IMR-90 (cell line): Measurements from ENCODE around the gene PTGR2.

Experiments used
- BHLHE40 ChIP-seq: fragments of 150-350 bp; IDR thresholded peaks from 2 replicates; pipeline ENCODE4 v1.6.1; 2016; ENCODE audit warnings: mild to moderate bottlenecking, low read depth, low read length
- CEBPB ChIP-seq: IDR thresholded peaks from 2 replicates; pipeline ENCODE4 v1.6.1; 2012; ENCODE audit warnings: low read depth, low read length, improper control_type of control experiment
- FOS ChIP-seq: fragments of 150-350 bp; IDR thresholded peaks from 2 replicates; pipeline ENCODE4 v1.6.1; 2016; ENCODE audit warnings: low read depth, low read length
- MAFK ChIP-seq: IDR thresholded peaks from 2 replicates; pipeline ENCODE4 v1.6.1; 2012; ENCODE audit warnings: low read depth, low read length, improper control_type of control experiment
- MAZ ChIP-seq: IDR thresholded peaks from 2 replicates; pipeline ENCODE4 v1.6.1; 2012; ENCODE audit warnings: low read depth, mild to moderate bottlenecking, low read length, improper control_type of control experiment, moderate library complexity, borderline replicate concordance
- MXI1 ChIP-seq: IDR thresholded peaks from 2 replicates; pipeline ENCODE4 v1.6.1; 2012; ENCODE audit warnings: low read depth, mild to moderate bottlenecking, low read length, moderate library complexity, borderline replicate concordance
- NFE2L2 ChIP-seq: fragments of 150-350 bp; IDR thresholded peaks from 2 replicates; pipeline ENCODE4 v1.6.1; 2016; ENCODE audit warnings: low read depth, mild to moderate bottlenecking, low read length
- POLR2A ChIP-seq: IDR thresholded peaks from 2 replicates; pipeline ENCODE4 v1.6.1; 2012; ENCODE audit warnings: mild to moderate bottlenecking, low read depth, low read length
- RAD21 ChIP-seq: IDR thresholded peaks from 2 replicates; pipeline ENCODE4 v1.6.1; 2012; ENCODE audit warnings: low read length, improper control_type of control experiment
- RCOR1 ChIP-seq: IDR thresholded peaks from 2 replicates; pipeline ENCODE4 v1.6.1; 2012; ENCODE audit warnings: mild to moderate bottlenecking, low read length, improper control_type of control experiment; ENCODE audit not compliant: insufficient replicate concordance
- RFX5 ChIP-seq: IDR thresholded peaks from 2 replicates; pipeline ENCODE4 v1.8.0; 2012; ENCODE audit warnings: low read depth, mild to moderate bottlenecking, low read length, moderate library complexity
- SMC3 ChIP-seq: fragments of 150-350 bp; IDR thresholded peaks from 2 replicates; pipeline ENCODE4 v1.6.1; 2016; ENCODE audit warnings: low read depth, mild to moderate bottlenecking, antibody characterized with exemption, low read length, moderate library complexity
- TF ChIP-seq, protein P1 (sequence below): conservative IDR thresholded peaks from 2 replicates; pipeline ENCODE4 v1.5.1; 2012; ENCODE audit warnings: mild to moderate bottlenecking, low read depth, low read length, improper control_type of control experiment
- TF ChIP-seq, protein P2 (sequence below): fragments of 150-350 bp; IDR thresholded peaks from 2 replicates; pipeline ENCODE4 v1.6.1; 2017; ENCODE audit warnings: mild to moderate bottlenecking, antibody characterized with exemption, low read length, low read depth

DNA sequence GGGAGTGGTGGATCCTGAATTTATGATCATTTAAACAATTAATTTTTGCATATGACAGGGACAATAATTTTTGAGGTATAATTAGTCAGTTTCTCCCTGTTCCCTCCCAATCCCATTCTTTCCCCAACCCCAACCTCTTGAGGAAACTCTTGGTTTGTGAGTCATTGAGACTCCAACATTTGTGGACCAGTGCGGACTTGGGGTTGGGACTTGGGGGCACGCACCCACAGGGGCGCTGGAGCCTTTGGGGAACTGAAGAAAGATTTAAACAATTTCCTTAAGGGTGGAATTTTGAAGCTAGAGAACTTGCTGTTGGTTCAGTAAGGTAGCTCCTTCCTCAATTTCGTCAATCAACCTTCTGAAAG, 17.4 kb upstream of the PTGR2 start:
- TF ChIP-seq POLR2A (no peak), FOS (no peak), RAD21 (no peak), SMC3 (no peak), CEBPB (no peak), MAZ (no peak), NFE2L2 (no peak), RCOR1 (no peak), BHLHE40 (no peak), RFX5 (no peak), MXI1 (no peak), MAFK (no peak)
- TF ChIP-seq, protein P1, sequence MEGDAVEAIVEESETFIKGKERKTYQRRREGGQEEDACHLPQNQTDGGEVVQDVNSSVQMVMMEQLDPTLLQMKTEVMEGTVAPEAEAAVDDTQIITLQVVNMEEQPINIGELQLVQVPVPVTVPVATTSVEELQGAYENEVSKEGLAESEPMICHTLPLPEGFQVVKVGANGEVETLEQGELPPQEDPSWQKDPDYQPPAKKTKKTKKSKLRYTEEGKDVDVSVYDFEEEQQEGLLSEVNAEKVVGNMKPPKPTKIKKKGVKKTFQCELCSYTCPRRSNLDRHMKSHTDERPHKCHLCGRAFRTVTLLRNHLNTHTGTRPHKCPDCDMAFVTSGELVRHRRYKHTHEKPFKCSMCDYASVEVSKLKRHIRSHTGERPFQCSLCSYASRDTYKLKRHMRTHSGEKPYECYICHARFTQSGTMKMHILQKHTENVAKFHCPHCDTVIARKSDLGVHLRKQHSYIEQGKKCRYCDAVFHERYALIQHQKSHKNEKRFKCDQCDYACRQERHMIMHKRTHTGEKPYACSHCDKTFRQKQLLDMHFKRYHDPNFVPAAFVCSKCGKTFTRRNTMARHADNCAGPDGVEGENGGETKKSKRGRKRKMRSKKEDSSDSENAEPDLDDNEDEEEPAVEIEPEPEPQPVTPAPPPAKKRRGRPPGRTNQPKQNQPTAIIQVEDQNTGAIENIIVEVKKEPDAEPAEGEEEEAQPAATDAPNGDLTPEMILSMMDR: no peak
- TF ChIP-seq, protein P2, sequence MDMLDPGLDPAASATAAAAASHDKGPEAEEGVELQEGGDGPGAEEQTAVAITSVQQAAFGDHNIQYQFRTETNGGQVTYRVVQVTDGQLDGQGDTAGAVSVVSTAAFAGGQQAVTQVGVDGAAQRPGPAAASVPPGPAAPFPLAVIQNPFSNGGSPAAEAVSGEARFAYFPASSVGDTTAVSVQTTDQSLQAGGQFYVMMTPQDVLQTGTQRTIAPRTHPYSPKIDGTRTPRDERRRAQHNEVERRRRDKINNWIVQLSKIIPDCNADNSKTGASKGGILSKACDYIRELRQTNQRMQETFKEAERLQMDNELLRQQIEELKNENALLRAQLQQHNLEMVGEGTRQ: no peak
